ENCODE data around the gene NRXN3. TPM values are rescaled to one million over a fixed set of nuclear protein-coding genes. Genes with fewer than 3 reads are reported as not detected.

Gene NRXN3
- total RNA-seq, 1 donor from 2014 or later: 38.1 TPM

GRCh38 chr14:79643132-79643531 lies 1473.0 kb downstream of the NRXN3 start:
- ATAC-seq: no peak
- intact Hi-C loops (cut with DNase I): no loop called here

DNA sequence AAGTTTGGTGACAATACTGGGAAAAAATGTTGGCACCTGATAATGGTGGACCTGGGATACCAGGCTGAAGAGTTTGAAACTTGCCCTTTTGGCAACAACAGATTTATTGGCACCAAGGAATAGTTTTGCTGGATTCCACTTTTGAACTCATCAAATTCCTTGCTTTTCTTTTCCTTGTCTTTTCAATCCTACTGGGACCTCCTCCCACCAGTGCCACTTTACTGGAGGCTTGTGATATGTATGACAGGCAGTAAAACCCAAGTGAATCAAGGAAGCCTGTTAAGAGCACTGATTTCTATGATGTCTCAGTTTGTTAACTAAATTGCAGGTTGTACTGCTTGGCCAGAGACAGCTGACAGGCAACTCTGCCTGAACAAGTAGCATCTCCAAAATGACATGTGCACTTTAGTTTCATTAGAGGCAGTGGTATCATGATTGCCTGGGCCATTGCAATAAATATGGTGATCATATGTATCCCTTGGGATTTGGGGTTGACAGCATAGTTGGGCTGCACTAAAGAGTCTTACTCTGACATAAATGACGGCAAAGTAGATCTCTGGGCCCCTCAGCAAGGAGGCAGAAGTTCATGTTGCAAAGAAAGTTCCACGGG lies 1475.7 kb downstream of the NRXN3 start:
- DNase-seq (ENCODE audit: low spot score) (no peak), ATAC-seq (no peak)
- intact Hi-C loops (cut with DNase I): no loop called here

More at GRCh38 chr14:79643132-79643531, 1473.0 kb downstream of the NRXN3 start:
- DNase-seq (ENCODE audit: low spot score): no peak

- no peak for ATAC-seq
- intact Hi-C loops (cut with DNase I): no loop called here
- no peak for DNase-seq (ENCODE audit: low spot score)
These were observed 1479.7 kb downstream of the NRXN3 start for GRCh38 chr14:79649856-79650255.

GRCh38 chr14:79652513-79653307 lies 1482.5 kb downstream of the NRXN3 start:
- DNase-seq (ENCODE audit: low spot score): no peak
- intact Hi-C loops (cut with DNase I): loop anchor here (1.0 kb wide), 1 partner anchor 27 kb away; no protein-coding TSS in a partner anchor
- no peak for ATAC-seq

DNA sequence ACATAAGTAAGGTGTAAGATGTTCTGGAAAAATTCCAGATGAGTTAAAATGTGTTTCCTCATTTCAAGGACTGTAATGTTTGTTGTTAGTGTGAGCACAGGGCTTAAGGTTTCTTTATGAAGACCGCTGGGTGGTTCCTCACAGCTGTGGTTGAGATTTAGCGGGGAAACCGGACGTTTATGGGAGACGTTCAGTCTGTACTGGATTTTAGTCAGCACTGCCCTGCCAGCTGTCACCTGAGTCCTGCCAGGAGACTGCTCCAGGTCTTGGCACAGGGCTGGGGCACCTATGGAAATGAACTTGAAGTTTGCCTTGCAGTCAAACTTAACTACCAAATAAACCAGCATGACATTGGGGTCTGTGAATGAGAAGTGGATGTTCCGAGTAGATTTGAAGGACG lies 1485.9 kb downstream of the NRXN3 start:
- ATAC-seq: no peak
- no peak for DNase-seq (ENCODE audit: low spot score)
- intact Hi-C loops (cut with DNase I): no loop called here

DNA sequence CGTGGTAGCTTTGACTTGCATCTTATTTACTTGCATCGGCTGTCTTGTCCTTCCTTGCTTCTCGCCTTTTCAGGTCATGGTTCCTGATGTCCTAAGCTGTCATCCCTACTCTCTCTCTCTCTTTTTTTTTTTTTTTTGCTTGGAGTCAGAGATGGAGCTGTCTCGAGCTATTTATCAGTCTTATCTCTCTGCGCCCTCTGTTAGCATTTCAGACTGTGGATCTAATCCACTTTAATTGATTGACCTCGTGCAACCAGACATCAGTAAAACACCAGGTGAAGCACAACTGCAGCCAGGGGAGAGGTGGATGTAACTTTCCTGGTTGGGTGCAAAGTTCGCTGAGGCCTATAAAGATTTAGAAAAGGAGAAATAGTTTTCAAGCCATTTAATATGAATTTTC lies 1486.3 kb downstream of the NRXN3 start:
- no peak for DNase-seq (ENCODE audit: low spot score)
- intact Hi-C loops (cut with DNase I): no loop called here
- no peak for ATAC-seq

GRCh38 chr14:79658221-79658620 lies 1488.0 kb downstream of the NRXN3 start:
- DNase-seq (ENCODE audit: low spot score) (no peak), ATAC-seq (no peak)
- intact Hi-C loops (cut with DNase I): no loop called here

DNA sequence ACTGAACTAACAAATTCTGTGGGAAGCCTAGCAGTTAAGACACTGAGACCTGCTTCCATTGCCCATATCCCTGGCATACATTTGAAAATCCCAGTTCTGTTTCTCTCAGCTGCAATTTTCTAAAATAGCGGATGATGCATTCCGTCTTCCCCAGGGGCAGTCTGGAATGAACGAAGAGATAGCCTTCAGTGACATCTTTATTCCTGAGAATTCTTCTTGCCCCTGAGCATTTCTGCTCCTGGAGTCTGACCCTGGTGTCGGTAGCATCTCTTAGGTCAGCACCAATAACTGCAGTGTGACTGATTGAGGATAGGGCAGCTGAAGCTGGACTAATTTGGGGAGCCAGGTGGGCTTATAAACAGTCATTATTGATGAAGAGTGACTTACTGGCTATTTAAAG lies 1488.6 kb downstream of the NRXN3 start:
- no peak for ATAC-seq
- no peak for DNase-seq (ENCODE audit: low spot score)
- intact Hi-C loops (cut with DNase I): no loop called here

DNA sequence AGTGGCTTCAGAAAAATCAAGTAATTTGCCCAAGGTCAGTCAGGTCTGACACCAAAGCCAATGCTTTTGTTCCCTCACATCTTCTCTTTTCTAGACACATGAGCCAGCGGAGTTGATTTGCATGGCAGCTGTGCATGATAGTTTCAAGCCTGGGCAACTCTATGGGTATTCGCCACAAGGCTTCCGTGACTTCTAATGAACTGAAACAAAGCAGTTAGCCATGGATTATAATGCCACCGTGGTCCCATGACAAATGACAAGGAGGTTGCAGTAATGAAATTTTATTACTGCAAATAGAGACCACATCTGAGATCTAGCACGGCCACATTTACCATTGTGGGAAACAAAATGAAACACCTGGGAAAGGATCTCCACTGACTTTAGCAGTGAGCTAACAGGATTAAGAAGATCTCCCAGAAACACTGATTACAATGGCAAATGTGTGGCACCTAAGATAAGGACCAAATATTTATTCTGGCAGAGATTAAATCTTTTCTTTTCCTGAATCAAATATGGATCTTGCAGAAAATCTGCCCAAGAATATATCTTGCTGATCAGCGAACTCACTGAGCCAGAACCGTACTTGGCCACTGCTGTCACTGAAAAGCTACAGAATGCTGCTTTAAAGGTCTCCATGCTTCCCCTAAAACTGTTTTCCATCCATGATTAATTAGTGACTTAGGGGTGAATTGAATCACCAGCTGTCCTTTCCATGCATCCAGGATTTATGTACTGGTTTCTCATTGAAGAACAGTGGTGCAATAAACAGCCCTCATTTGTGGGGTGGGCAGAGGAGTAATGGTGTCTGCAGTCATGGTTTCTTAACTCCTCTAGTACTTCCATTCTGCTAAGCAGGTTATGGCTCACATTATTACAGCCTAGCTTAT lies 1490.1 kb downstream of the NRXN3 start:
- DNase-seq (ENCODE audit: low spot score) (no peak), ATAC-seq (no peak)
- intact Hi-C loops (cut with DNase I): no loop called here

DNA sequence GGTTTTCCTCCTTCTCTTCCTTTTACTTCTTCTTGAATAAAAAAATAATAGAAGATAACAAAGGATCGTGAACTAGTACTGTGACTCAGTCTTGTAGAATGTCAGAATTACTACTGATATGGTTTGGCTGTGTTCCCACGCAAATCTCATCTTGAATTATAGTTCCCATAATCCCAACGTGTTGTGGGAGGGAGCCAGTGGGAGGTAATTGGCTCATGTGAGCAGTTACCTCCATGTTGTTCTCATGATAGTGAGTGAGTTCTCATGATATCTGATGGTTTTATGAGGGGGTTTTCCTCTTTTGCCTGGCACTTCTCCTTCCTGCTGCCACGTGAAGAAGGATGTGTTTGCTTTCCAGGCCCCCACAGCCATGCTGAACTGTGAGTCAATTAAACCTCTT lies 1491.6 kb downstream of the NRXN3 start:
- DNase-seq (ENCODE audit: low spot score) (no peak), ATAC-seq (no peak)
- intact Hi-C loops (cut with DNase I): no loop called here

DNA sequence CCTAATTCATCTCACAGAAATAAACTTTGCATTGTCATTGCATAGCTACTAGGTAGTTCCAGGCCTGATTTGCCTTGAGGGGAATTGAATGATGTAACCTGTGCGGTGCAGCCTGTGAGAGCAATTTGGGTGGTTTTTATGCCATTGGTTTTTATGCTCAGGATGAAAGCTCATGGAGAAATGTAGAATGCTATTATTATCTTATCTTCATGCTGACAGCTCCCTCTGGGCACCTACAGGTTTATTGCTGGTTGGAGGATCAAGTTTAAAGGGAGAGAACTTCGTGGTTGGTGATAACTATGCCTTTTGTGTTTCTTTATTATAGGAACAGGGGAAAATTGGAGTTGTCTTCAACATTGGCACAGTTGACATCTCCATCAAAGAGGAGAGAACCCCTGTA lies 1493.3 kb downstream of the NRXN3 start:
- intact Hi-C loops (cut with DNase I): no loop called here
- DNase-seq (ENCODE audit: low spot score) (no peak), ATAC-seq (no peak)

DNA sequence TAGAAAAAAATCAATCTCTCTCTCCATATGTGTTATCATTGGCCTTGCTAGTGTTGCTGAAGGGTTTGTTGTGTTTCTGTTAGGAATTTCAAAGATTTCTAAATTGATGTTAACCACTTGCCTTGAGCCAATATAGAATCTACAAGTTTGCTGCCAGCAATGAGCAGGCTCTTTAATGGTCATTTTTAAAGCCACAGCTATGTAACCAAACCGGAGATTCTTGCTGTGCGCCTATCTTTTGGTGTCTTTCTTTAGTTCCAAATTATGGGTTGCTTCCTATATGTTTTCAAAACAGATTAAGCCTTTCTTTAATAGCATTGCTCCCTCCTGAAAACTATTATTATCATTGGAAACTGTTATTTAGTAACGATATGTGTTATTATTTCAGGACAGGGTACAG lies 1495.4 kb downstream of the NRXN3 start:
- ATAC-seq (no peak), DNase-seq (ENCODE audit: low spot score) (no peak)
- intact Hi-C loops (cut with DNase I): no loop called here

DNA sequence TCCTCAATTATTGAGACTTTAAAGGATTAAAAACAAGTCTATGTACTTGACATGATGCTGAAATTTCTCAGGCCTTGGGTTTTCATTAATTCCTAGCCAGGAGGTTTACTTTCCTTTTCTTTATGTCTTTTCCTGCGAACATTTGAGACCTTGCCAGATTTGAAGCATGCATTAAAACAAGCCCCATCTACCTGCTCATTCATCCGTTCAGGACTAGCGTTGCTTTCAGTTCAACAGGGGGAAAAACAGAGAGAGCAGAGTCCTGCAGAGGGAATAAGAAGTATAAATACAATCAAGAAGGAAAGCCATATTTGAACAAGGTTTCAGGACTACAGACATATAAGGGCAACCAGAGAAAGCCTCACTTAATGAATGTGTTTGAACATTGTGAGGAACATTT lies 1498.8 kb downstream of the NRXN3 start:
- no peak for ATAC-seq
- intact Hi-C loops (cut with DNase I): no loop called here
- DNase-seq (ENCODE audit: low spot score): no peak

DNA sequence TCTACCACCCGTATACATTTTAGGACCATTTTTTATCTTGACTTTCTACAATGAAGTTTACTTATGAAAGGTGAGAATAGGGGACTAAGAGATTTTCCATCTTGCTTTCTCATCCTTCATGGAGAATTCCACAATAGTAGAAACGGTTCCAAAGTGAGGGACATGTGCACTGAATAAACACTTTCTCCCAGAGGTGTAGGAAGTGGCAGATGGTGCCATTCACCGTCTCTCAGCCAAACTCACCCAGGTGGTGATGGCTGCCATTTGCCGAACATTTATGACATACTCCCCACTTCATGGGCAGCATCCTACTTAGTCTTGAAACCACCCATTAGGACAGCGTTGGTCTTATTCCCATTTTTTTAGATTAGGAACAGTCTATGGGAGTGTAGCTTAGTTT lies 1500.6 kb downstream of the NRXN3 start:
- intact Hi-C loops (cut with DNase I): no loop called here
- ATAC-seq (no peak), DNase-seq (ENCODE audit: low spot score) (no peak)

GRCh38 chr14:79680087-79680486 lies 1509.9 kb downstream of the NRXN3 start:
- DNase-seq (ENCODE audit: low spot score) (no peak), ATAC-seq (no peak)
- intact Hi-C loops (cut with DNase I): no loop called here

DNA sequence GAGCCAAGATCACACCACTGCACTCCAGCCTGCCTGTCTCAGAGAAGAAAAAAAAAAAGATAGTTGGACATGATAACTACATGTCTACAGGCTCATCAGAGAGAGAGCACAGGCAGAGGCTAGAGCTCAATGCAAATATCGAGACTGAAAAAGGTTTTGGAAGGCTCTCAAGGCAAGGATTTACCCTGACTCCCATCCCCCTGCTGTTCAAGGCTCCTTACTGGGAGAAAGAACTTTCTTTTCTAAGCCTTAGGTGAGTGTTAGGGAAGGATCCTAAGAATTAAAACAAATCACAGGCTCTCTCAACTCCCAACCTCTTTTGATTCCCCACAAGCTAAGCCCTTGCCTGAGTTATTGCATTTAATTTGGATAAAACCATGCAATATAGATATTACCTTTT lies 1516.0 kb downstream of the NRXN3 start:
- ATAC-seq (no peak), DNase-seq (ENCODE audit: low spot score) (no peak)
- intact Hi-C loops (cut with DNase I): no loop called here

- ATAC-seq: no peak
- no peak for DNase-seq (ENCODE audit: low spot score)
- intact Hi-C loops (cut with DNase I): no loop called here
These were observed 1520.8 kb downstream of the NRXN3 start for GRCh38 chr14:79690960-79691359.

GRCh38 chr14:79693935-79694334 lies 1523.8 kb downstream of the NRXN3 start:
- no peak for DNase-seq (ENCODE audit: low spot score)
- no peak for ATAC-seq
- intact Hi-C loops (cut with DNase I): no loop called here

GRCh38 chr14:79695307-79695706 lies 1525.1 kb downstream of the NRXN3 start:
- DNase-seq (ENCODE audit: low spot score) (no peak), ATAC-seq (no peak)
- intact Hi-C loops (cut with DNase I): no loop called here

DNA sequence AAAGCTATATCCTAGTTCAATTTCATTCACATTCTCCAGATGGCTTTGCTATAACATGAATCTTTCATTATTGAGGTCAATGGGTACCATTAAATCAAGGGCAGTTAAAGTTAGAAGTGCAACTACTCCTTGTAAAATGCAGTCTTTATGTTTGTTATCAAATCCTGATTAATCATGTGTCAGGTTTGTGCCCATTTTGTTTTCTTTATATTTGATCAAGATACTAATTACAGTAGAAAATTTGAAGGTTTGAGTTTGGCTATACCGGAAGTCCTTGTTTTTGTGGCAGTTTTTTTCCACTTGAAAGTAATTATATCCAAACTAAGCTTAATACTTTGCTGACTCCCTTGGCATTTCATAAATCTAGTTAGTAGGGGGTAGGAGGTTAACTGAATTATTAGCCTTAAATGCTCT lies 1528.1 kb downstream of the NRXN3 start:
- DNase-seq (ENCODE audit: low spot score): no peak
- ATAC-seq: no peak
- intact Hi-C loops (cut with DNase I): no loop called here

Data from sciatic nerve (tissue), 2 donors.